Measurements from ENCODE around the gene ANO8. TPM values are rescaled to one million over a fixed set of nuclear protein-coding genes. Genes with fewer than 3 reads are reported as not detected.
A peak's percentile ranks its signal among the peaks of the same experiment; 100 is the strongest.

Gene ANO8
- total RNA-seq, 1 experiment from 2014 or later: 12.1 TPM

DNA sequence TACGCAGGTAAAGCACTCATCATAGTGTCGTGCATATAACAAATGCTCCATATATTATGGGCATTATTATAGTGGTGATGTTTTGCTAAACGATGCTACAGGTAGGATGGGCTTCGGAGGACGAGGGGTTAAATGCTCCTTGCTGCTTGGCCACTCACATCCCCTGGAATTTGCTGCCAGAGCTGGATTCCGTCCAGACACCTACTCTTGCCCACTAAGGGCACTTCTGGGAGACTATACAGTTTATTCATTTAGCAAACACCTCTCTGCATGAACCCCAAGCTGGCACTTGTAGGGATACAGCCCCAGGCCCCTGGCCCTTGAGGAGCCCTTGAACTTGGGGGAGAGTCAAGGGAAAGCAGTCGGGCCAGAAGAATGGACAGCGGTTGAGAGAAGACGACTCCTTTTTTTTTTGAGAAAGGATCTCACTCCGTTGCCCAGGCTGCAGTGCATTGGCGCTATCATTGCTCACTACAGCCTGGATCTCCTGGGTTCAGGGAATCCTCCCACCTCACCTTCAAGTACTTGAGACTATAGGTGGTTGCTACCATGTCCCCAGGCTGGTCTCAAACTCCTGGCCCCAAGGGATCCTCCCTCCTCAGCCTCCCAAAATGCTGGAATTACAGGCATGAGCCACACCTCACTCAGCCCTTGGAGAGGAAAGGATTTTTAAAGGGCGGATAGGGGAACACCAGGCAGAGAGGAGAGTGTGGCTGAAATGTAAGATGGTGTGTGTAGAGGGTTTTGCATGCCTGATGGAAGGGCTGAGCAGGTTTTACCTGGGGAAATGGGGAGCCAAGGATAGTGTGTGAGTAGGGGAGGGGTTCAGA, 30.1 kb downstream of the ANO8 start:
- H3F3A ChIP-seq (ENCODE audit: low read length, unreplicated experiment): no peaks in the 10 kb centered on the region
- H3K9me2 ChIP-seq (replicated peaks; ENCODE audit: low read length): no peaks in the 10 kb centered on the region
- CTCF ChIA-PET: interaction anchor here (0.6 to 1.2 kb wide), 8 partner anchors 8 to 742 kb away, joined by 3 to 8 read pairs (median 4); partner anchors contain the start of gene BABAM1
- POLR2A ChIA-PET (ENCODE audit: unreplicated experiment): interaction anchor here (0.5 kb wide), 1 partner anchor 490 kb away, joined by 4 read pairs; the partner anchor contains the start of gene B3GNT3
- BruUV-seq (replicated peaks): no TSS peak
- H3K36me3 ChIP-seq (ENCODE audit: low read depth, low read length): no peaks in the 10 kb centered on the region
- no peak for ATAC-seq
- peaks cover 22% of the 10 kb centered on the region for H3K4me1 ChIP-seq (ENCODE audit: insufficient read depth, low read length)
- peak overlapping the region; percentile 42 for H3K27ac ChIP-seq (ENCODE audit: low read length)
- no peak overlapping the region for H3K9ac ChIP-seq (ENCODE audit: low read length)
- H3K27me3 ChIP-seq (ENCODE audit: low read length): no peaks in the 10 kb centered on the region
- intact Hi-C loops (cut with micrococcal nuclease): loop anchor here (1.0 kb wide), 2 partner anchors 8 to 30 kb away; partner anchors contain the start of gene ANO8
- H3K4me2 ChIP-seq (ENCODE audit: low read length): peak overlapping the region; percentile 73
- H3K79me2 ChIP-seq (ENCODE audit: low read length): peaks cover 40% of the 10 kb centered on the region
- TF ChIP-seq, protein P1, sequence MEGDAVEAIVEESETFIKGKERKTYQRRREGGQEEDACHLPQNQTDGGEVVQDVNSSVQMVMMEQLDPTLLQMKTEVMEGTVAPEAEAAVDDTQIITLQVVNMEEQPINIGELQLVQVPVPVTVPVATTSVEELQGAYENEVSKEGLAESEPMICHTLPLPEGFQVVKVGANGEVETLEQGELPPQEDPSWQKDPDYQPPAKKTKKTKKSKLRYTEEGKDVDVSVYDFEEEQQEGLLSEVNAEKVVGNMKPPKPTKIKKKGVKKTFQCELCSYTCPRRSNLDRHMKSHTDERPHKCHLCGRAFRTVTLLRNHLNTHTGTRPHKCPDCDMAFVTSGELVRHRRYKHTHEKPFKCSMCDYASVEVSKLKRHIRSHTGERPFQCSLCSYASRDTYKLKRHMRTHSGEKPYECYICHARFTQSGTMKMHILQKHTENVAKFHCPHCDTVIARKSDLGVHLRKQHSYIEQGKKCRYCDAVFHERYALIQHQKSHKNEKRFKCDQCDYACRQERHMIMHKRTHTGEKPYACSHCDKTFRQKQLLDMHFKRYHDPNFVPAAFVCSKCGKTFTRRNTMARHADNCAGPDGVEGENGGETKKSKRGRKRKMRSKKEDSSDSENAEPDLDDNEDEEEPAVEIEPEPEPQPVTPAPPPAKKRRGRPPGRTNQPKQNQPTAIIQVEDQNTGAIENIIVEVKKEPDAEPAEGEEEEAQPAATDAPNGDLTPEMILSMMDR (conservative IDR thresholded peaks at IDR 0.05; ENCODE audit: low read depth, low read length): no peak
- TF ChIP-seq EZH2phosphoT487 (IDR thresholded peaks at IDR 0.05; ENCODE audit: borderline replicate concordance, low read length) (no peak), EZH2 (IDR thresholded peaks at IDR 0.05; ENCODE audit: low read length, unreplicated experiment) (no peak)
- no peaks in the 10 kb centered on the region for H3K9me3 ChIP-seq (ENCODE audit: low read length)
- H2AFZ ChIP-seq (ENCODE audit: low read length): no peak overlapping the region; the same call in 1 of the 2 replicates
- H3K4me3 ChIP-seq (ENCODE audit: low read length): no peak overlapping the region; the same call in 1 of the 2 replicates
- DNase-seq: no peak
- H4K20me1 ChIP-seq (ENCODE audit: low read length): no peaks in the 10 kb centered on the region

DNA sequence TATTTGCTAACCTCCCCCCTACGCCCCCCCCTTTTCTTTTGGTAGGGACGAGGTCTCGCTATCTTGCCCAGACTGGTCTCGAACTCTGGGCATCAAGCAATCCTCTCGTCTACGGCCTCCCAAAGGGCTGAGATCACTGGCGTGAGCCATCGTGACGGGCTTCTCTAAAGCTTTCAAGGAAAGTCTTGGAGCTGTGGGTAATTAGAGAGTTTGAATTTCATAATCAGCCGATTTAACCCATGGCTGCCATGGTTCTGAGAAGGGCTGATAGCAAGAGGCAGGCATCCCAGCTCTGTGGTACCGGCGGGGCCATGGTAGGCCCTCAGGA, 30.8 kb downstream of the ANO8 start:
- H3K9ac ChIP-seq (ENCODE audit: low read length): no peak overlapping the region
- peaks cover 22% of the 10 kb centered on the region for H3K4me1 ChIP-seq (ENCODE audit: insufficient read depth, low read length)
- H3F3A ChIP-seq (ENCODE audit: low read length, unreplicated experiment): no peaks in the 10 kb centered on the region
- no peaks in the 10 kb centered on the region for H3K9me3 ChIP-seq (ENCODE audit: low read length)
- DNase-seq (no peak), ATAC-seq (no peak)
- no peaks in the 10 kb centered on the region for H3K9me2 ChIP-seq (replicated peaks; ENCODE audit: low read length)
- no peak overlapping the region for H3K4me3 ChIP-seq (ENCODE audit: low read length)
- no peak for TF ChIP-seq EZH2 (IDR thresholded peaks at IDR 0.05; ENCODE audit: low read length, unreplicated experiment)
- no peak for TF ChIP-seq EZH2phosphoT487 (IDR thresholded peaks at IDR 0.05; ENCODE audit: borderline replicate concordance, low read length)
- TF ChIP-seq, protein P1 (conservative IDR thresholded peaks at IDR 0.05; ENCODE audit: low read depth, low read length): no peak
- BruUV-seq (replicated peaks): no TSS peak
- H3K36me3 ChIP-seq (ENCODE audit: low read depth, low read length): no peaks in the 10 kb centered on the region
- H3K27ac ChIP-seq (ENCODE audit: low read length): no peak overlapping the region
- H3K27me3 ChIP-seq (ENCODE audit: low read length): no peaks in the 10 kb centered on the region
- H2AFZ ChIP-seq (ENCODE audit: low read length): no peak overlapping the region; the same call in 1 of the 2 replicates
- peak overlapping the region; percentile 95; the same call in 1 of the 2 replicates for H3K4me2 ChIP-seq (ENCODE audit: low read length)
- peaks cover 38% of the 10 kb centered on the region for H3K79me2 ChIP-seq (ENCODE audit: low read length)
- intact Hi-C loops (cut with micrococcal nuclease): no loop called here
- POLR2A ChIA-PET (ENCODE audit: unreplicated experiment): no interaction called here
- CTCF ChIA-PET: no interaction called here
- no peaks in the 10 kb centered on the region for H4K20me1 ChIP-seq (ENCODE audit: low read length)
